Central memory CD8-positive, alpha-beta T cell (primary cell): ENCODE data around the gene COL1A1.

Experiments
- ATAC-seq: fragments of 150-1000 bp; cut with Tn5 transposase; replicated peaks from 2 replicates; pipeline ENCODE4 v1.10.0; 2022; ENCODE audit warnings: mild to moderate bottlenecking, moderate FRiP score, moderate number of reproducible peaks; ENCODE audit not compliant: poor library complexity, severe bottlenecking; ENCODE audit errors: extremely low read depth
- DNase-seq, 2 donors: peaks; one replicate each; pipeline ENCODE4 v3.0.0; 2021; ENCODE audit warnings: low spot score in 2 of 2
- H3K27ac Mint-ChIP-seq: one replicate; pipeline ENCODE4 v1.8.0; 2022; ENCODE audit warnings: low read depth, mild to moderate bottlenecking, moderate library complexity, mixed read lengths
- H3K27me3 Mint-ChIP-seq: one replicate; pipeline ENCODE4 v1.8.0; 2022; ENCODE audit warnings: mixed read lengths
- H3K36me3 Mint-ChIP-seq: one replicate; pipeline ENCODE4 v1.8.0; 2022; ENCODE audit warnings: mild to moderate bottlenecking, moderate library complexity, mixed read lengths; ENCODE audit not compliant: insufficient read depth
- H3K4me1 Mint-ChIP-seq: one replicate; pipeline ENCODE4 v1.8.0; 2022; ENCODE audit warnings: mixed read lengths
- H3K4me3 Mint-ChIP-seq: one replicate; pipeline ENCODE4 v1.8.0; 2022; ENCODE audit warnings: mild to moderate bottlenecking, moderate library complexity, mixed read lengths
- H3K9me3 Mint-ChIP-seq: one replicate; pipeline ENCODE4 v1.8.0; 2022; ENCODE audit warnings: mixed read lengths

Gene COL1A1

GRCh38 chr17:50184611-50185398 is 16.6 kb downstream of the COL1A1 start:
- Mint-ChIP-seq H3K27me3 (peaks cover 19% of the 10 kb centered on the region), H3K9me3 (no peaks in the 10 kb centered on the region), H3K36me3 (no peaks in the 10 kb centered on the region), H3K4me1 (peaks cover 9% of the 10 kb centered on the region), H3K4me3 (no peak overlapping the region), H3K27ac (no peak overlapping the region)
- DNase-seq: no peak
- no peak for ATAC-seq

GRCh38 chr17:50184064-50184463 is 17.4 kb downstream of the COL1A1 start:
- DNase-seq: no peak
- Mint-ChIP-seq H3K4me3 (peak overlapping the region; percentile 37), H3K27me3 (peaks cover 12% of the 10 kb centered on the region), H3K4me1 (peaks cover 9% of the 10 kb centered on the region), H3K36me3 (no peaks in the 10 kb centered on the region), H3K27ac (peak overlapping the region; percentile 68), H3K9me3 (no peaks in the 10 kb centered on the region)
- ATAC-seq: no peak

GRCh38 chr17:50183421-50183994 is 17.9 kb downstream of the COL1A1 start:
- no peaks in the 10 kb centered on the region for H3K9me3 Mint-ChIP-seq
- peak overlapping the region; percentile 37 for H3K4me3 Mint-ChIP-seq
- peak overlapping the region; percentile 68 for H3K27ac Mint-ChIP-seq
- DNase-seq: no peak
- no peaks in the 10 kb centered on the region for H3K36me3 Mint-ChIP-seq
- peaks cover 10% of the 10 kb centered on the region for H3K4me1 Mint-ChIP-seq
- peaks cover 9% of the 10 kb centered on the region for H3K27me3 Mint-ChIP-seq
- ATAC-seq: no peak

- no peaks in the 10 kb centered on the region for H3K9me3 Mint-ChIP-seq
- H3K4me1 Mint-ChIP-seq: peaks cover 15% of the 10 kb centered on the region
- ATAC-seq (no peak), DNase-seq (no peak)
- H3K4me3 Mint-ChIP-seq: no peak overlapping the region
- no peak overlapping the region for H3K27ac Mint-ChIP-seq
- no peaks in the 10 kb centered on the region for H3K36me3 Mint-ChIP-seq
- H3K27me3 Mint-ChIP-seq: peaks cover 9% of the 10 kb centered on the region
Observed at GRCh38 chr17:50182783-50183420, 18.5 kb downstream of the COL1A1 start.

GRCh38 chr17:50181591-50182560 is 19.6 kb downstream of the COL1A1 start:
- H3K9me3 Mint-ChIP-seq: no peaks in the 10 kb centered on the region
- ATAC-seq: no peak
- no peak overlapping the region for H3K4me3 Mint-ChIP-seq
- H3K27ac Mint-ChIP-seq: no peak overlapping the region
- H3K4me1 Mint-ChIP-seq: peaks cover 15% of the 10 kb centered on the region
- peaks cover 1% of the 10 kb centered on the region for H3K27me3 Mint-ChIP-seq
- no peak for DNase-seq
- H3K36me3 Mint-ChIP-seq: no peaks in the 10 kb centered on the region

- Mint-ChIP-seq H3K27ac (no peak overlapping the region), H3K9me3 (no peaks in the 10 kb centered on the region), H3K36me3 (no peaks in the 10 kb centered on the region), H3K4me1 (peaks cover 15% of the 10 kb centered on the region), H3K4me3 (no peak overlapping the region), H3K27me3 (no peaks in the 10 kb centered on the region)
- no peak for ATAC-seq
- no peak for DNase-seq
Observed at GRCh38 chr17:50181144-50181543, 20.3 kb downstream of the COL1A1 start.

GRCh38 chr17:50180620-50181019 is 20.8 kb downstream of the COL1A1 start:
- DNase-seq: no peak
- Mint-ChIP-seq H3K4me3 (no peak overlapping the region), H3K27ac (no peak overlapping the region), H3K27me3 (no peaks in the 10 kb centered on the region), H3K9me3 (no peaks in the 10 kb centered on the region), H3K36me3 (no peaks in the 10 kb centered on the region), H3K4me1 (peaks cover 15% of the 10 kb centered on the region)
- no peak for ATAC-seq

GRCh38 chr17:50180111-50180510 is 21.3 kb downstream of the COL1A1 start:
- H3K27ac Mint-ChIP-seq: no peak overlapping the region

GRCh38 chr17:50177983-50178834 is 23.2 kb downstream of the COL1A1 start:
- H3K9me3 Mint-ChIP-seq: no peaks in the 10 kb centered on the region
- no peaks in the 10 kb centered on the region for H3K27me3 Mint-ChIP-seq

More at GRCh38 chr17:50180111-50180510, 21.3 kb downstream of the COL1A1 start:
- Mint-ChIP-seq H3K36me3 (no peaks in the 10 kb centered on the region), H3K4me1 (peaks cover 15% of the 10 kb centered on the region), H3K4me3 (no peak overlapping the region), H3K9me3 (no peaks in the 10 kb centered on the region), H3K27me3 (no peaks in the 10 kb centered on the region)
- ATAC-seq: no peak
- DNase-seq: no peak

GRCh38 chr17:50177476-50177875 is 24.0 kb downstream of the COL1A1 start:
- no peaks in the 10 kb centered on the region for H3K9me3 Mint-ChIP-seq
- no peaks in the 10 kb centered on the region for H3K27me3 Mint-ChIP-seq
- H3K36me3 Mint-ChIP-seq: no peaks in the 10 kb centered on the region
- ATAC-seq: no peak
- DNase-seq: no peak
- H3K4me3 Mint-ChIP-seq: no peak overlapping the region
- H3K4me1 Mint-ChIP-seq: peaks cover 6% of the 10 kb centered on the region
- no peak overlapping the region for H3K27ac Mint-ChIP-seq

More at GRCh38 chr17:50177983-50178834, 23.2 kb downstream of the COL1A1 start:
- DNase-seq (no peak), ATAC-seq (peak; percentile 62)
- peaks cover 6% of the 10 kb centered on the region for H3K4me1 Mint-ChIP-seq
- no peaks in the 10 kb centered on the region for H3K36me3 Mint-ChIP-seq
- no peak overlapping the region for H3K27ac Mint-ChIP-seq
- H3K4me3 Mint-ChIP-seq: no peak overlapping the region

GRCh38 chr17:50176559-50177357 is 24.7 kb downstream of the COL1A1 start:
- no peaks in the 10 kb centered on the region for H3K9me3 Mint-ChIP-seq
- no peaks in the 10 kb centered on the region for H3K36me3 Mint-ChIP-seq
- H3K4me3 Mint-ChIP-seq: no peak overlapping the region
- no peak overlapping the region for H3K27ac Mint-ChIP-seq
- DNase-seq: no peak
- H3K4me1 Mint-ChIP-seq: peaks cover 6% of the 10 kb centered on the region
- H3K27me3 Mint-ChIP-seq: no peaks in the 10 kb centered on the region
- no peak for ATAC-seq
